Transverse colon (tissue), 4 donors: ENCODE measurements around the gene FOXI3.

Experiments
- EP300 ChIP-seq: sonication (generic); formaldehyde crosslinking; IDR thresholded peaks from one replicate; pipeline ENCODE4 v1.6.1; 2017; ENCODE audit warnings: antibody characterized with exemption, low read depth
- POLR2A ChIP-seq: fragments of 450-650 bp; IDR thresholded peaks from one replicate; pipeline ENCODE4 v1.6.1; 2016; ENCODE audit warnings: antibody characterized with exemption, mild to moderate bottlenecking, moderate library complexity
- POLR2AphosphoS5 ChIP-seq, 3 donors: sonication (generic); formaldehyde crosslinking; IDR thresholded peaks; one replicate each; pipeline ENCODE4 v1.6.1; 2016; ENCODE audit warnings: antibody characterized with exemption in 3 of 3
- TF ChIP-seq, protein P1 (sequence below), 5 experiments: fragments of 200-600 bp in 3 of 5; fragments of 450-650 bp in 2 of 5; sonication (generic) in 3 of 5; IDR thresholded peaks; 1 replicate in 2 of 5; 2 replicates in 3 of 5; pipeline ENCODE4 v1.5.1; 2016 to 2017; ENCODE audit warnings: antibody characterized with exemption in 5 of 5, inconsistent platforms in 3 of 5, mild to moderate bottlenecking in 2 of 5, moderate library complexity in 1 of 5

DNA sequence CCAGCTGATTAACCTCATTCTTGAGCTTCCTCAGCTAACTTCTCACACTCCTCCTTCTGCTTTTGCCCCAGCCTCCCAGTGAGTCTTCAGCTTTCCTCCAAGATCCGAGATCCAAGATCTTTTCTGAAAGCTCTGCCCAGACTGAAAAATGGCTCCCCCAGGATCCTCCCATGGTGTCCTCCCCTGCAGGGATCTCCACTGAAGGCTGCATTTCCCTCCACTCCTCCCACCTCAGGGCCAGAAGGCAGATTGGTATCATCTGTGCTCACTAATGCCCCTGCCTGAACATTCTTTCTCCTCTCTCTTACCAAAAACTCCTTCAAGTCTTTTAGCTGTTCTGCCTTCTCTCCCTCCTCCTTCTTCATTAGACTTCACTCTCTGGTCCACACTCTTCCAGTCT, 6.1 kb upstream of the FOXI3 start:
- TF ChIP-seq, protein P1, sequence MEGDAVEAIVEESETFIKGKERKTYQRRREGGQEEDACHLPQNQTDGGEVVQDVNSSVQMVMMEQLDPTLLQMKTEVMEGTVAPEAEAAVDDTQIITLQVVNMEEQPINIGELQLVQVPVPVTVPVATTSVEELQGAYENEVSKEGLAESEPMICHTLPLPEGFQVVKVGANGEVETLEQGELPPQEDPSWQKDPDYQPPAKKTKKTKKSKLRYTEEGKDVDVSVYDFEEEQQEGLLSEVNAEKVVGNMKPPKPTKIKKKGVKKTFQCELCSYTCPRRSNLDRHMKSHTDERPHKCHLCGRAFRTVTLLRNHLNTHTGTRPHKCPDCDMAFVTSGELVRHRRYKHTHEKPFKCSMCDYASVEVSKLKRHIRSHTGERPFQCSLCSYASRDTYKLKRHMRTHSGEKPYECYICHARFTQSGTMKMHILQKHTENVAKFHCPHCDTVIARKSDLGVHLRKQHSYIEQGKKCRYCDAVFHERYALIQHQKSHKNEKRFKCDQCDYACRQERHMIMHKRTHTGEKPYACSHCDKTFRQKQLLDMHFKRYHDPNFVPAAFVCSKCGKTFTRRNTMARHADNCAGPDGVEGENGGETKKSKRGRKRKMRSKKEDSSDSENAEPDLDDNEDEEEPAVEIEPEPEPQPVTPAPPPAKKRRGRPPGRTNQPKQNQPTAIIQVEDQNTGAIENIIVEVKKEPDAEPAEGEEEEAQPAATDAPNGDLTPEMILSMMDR (IDR thresholded peaks at IDR 0.05) = no peak
- TF ChIP-seq POLR2A (no peak), POLR2AphosphoS5 (IDR thresholded peaks at IDR 0.05) (no peak), EP300 (no peak)
